ENCODE measurements around the gene OR52E4.

DNA sequence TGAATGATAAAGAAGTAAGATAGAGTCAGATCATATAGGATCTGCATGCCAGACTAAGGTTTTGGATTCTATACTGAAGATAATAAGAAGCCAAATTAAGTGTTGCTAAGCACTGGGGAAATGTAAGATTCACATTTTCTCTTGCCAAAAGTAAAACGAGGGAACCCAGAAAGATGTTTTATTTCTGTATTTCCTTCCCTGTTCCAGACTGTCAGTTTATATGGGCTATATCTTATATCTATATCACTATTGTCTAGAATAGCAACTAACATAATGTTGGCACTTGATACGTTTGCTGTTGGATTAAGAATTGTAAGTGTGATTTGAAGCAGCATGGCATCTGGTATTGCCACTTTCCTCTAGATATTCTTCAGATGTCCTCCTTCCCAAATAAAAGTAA is 47.0 kb upstream of the OR52E4 start:
- TF ChIP-seq CEBPB (IDR thresholded peaks at IDR 0.05) (no peak), RAD21 (IDR thresholded peaks at IDR 0.05; ENCODE audit: low read depth) (no peak), EP300 (IDR thresholded peaks at IDR 0.05; ENCODE audit: borderline replicate concordance) (no peak), TAF1 (IDR thresholded peaks at IDR 0.05; ENCODE audit: low read depth) (no peak)
- TF ChIP-seq, protein P1, sequence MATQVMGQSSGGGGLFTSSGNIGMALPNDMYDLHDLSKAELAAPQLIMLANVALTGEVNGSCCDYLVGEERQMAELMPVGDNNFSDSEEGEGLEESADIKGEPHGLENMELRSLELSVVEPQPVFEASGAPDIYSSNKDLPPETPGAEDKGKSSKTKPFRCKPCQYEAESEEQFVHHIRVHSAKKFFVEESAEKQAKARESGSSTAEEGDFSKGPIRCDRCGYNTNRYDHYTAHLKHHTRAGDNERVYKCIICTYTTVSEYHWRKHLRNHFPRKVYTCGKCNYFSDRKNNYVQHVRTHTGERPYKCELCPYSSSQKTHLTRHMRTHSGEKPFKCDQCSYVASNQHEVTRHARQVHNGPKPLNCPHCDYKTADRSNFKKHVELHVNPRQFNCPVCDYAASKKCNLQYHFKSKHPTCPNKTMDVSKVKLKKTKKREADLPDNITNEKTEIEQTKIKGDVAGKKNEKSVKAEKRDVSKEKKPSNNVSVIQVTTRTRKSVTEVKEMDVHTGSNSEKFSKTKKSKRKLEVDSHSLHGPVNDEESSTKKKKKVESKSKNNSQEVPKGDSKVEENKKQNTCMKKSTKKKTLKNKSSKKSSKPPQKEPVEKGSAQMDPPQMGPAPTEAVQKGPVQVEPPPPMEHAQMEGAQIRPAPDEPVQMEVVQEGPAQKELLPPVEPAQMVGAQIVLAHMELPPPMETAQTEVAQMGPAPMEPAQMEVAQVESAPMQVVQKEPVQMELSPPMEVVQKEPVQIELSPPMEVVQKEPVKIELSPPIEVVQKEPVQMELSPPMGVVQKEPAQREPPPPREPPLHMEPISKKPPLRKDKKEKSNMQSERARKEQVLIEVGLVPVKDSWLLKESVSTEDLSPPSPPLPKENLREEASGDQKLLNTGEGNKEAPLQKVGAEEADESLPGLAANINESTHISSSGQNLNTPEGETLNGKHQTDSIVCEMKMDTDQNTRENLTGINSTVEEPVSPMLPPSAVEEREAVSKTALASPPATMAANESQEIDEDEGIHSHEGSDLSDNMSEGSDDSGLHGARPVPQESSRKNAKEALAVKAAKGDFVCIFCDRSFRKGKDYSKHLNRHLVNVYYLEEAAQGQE (IDR thresholded peaks at IDR 0.05; ENCODE audit: low read depth): no peak
- TF ChIP-seq, protein P2, sequence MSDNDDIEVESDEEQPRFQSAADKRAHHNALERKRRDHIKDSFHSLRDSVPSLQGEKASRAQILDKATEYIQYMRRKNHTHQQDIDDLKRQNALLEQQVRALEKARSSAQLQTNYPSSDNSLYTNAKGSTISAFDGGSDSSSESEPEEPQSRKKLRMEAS (IDR thresholded peaks at IDR 0.05): no peak

Measured in Ishikawa (cell line).